A549 treated with CpdA at 1 μM for 4 hours (cell line): ENCODE data around the gene CCDC175. TPM values are rescaled to one million over a fixed set of nuclear protein-coding genes. Genes with fewer than 3 reads are reported as not detected.

Experiments used
- total RNA-seq: library from RNA; stranded (reverse); fragments of 200-300 nt; extraction: Qiagen RNA extraction; gene quantifications from 5 replicates; pipeline ENCODE4 v1.2.3, GENCODE V29; 2022; ENCODE audit warnings: low read depth

Gene CCDC175
- total RNA-seq = not detected in 5 replicates

GRCh38 chr14:59576332-59577294, at the start of gene CCDC175:
Gene CCDC175, minus strand, starts transcription at chr14:59576812. Its CDS starts 37 bp downstream, at chr14:59576775.

GRCh38 chr14:59483819-59484638, 92.6 kb downstream of the CCDC175 start, which contains the start of the genes JKAMP and L3HYPDH:
Gene JKAMP, plus strand, starts transcription at chr14:59484517. Its CDS starts 73 bp downstream, at chr14:59484590.
Gene L3HYPDH, minus strand, starts transcription at chr14:59484408. Its CDS starts 92 bp downstream, at chr14:59484316.

GRCh38 chr14:59465316-59466135, 111.1 kb downstream of the CCDC175 start, which contains the start of gene GPR135:
Gene GPR135, minus strand, starts transcription at chr14:59465380. Its CDS starts 154 bp downstream, at chr14:59465226.

Other genes starting within 250 kb of the CCDC175 start
- gene GPR135, start 111.4 kb downstream of the CCDC175 start, total RNA-seq = 1.0 to 1.6 TPM (median 1.4 TPM) in 5 replicates
- 42.3 to 50.9 TPM (median 48.9 TPM) in 5 replicates for gene L3HYPDH, start 92.4 kb downstream of the CCDC175 start, total RNA-seq
- gene JKAMP, start 92.3 kb downstream of the CCDC175 start, total RNA-seq = 77.6 to 97.8 TPM (median 79.2 TPM) in 5 replicates